ENCODE results near the gene CEP152.
"Not testable (repeated sequence)": the region's sequence is repeated elsewhere in the genome, so short reads cannot be mapped to it uniquely, and the experiment has no call there.

The CEP152 gene, protein sequence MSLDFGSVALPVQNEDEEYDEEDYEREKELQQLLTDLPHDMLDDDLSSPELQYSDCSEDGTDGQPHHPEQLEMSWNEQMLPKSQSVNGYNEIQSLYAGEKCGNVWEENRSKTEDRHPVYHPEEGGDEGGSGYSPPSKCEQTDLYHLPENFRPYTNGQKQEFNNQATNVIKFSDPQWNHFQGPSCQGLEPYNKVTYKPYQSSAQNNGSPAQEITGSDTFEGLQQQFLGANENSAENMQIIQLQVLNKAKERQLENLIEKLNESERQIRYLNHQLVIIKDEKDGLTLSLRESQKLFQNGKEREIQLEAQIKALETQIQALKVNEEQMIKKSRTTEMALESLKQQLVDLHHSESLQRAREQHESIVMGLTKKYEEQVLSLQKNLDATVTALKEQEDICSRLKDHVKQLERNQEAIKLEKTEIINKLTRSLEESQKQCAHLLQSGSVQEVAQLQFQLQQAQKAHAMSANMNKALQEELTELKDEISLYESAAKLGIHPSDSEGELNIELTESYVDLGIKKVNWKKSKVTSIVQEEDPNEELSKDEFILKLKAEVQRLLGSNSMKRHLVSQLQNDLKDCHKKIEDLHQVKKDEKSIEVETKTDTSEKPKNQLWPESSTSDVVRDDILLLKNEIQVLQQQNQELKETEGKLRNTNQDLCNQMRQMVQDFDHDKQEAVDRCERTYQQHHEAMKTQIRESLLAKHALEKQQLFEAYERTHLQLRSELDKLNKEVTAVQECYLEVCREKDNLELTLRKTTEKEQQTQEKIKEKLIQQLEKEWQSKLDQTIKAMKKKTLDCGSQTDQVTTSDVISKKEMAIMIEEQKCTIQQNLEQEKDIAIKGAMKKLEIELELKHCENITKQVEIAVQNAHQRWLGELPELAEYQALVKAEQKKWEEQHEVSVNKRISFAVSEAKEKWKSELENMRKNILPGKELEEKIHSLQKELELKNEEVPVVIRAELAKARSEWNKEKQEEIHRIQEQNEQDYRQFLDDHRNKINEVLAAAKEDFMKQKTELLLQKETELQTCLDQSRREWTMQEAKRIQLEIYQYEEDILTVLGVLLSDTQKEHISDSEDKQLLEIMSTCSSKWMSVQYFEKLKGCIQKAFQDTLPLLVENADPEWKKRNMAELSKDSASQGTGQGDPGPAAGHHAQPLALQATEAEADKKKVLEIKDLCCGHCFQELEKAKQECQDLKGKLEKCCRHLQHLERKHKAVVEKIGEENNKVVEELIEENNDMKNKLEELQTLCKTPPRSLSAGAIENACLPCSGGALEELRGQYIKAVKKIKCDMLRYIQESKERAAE (N-terminal part only)

DNA sequence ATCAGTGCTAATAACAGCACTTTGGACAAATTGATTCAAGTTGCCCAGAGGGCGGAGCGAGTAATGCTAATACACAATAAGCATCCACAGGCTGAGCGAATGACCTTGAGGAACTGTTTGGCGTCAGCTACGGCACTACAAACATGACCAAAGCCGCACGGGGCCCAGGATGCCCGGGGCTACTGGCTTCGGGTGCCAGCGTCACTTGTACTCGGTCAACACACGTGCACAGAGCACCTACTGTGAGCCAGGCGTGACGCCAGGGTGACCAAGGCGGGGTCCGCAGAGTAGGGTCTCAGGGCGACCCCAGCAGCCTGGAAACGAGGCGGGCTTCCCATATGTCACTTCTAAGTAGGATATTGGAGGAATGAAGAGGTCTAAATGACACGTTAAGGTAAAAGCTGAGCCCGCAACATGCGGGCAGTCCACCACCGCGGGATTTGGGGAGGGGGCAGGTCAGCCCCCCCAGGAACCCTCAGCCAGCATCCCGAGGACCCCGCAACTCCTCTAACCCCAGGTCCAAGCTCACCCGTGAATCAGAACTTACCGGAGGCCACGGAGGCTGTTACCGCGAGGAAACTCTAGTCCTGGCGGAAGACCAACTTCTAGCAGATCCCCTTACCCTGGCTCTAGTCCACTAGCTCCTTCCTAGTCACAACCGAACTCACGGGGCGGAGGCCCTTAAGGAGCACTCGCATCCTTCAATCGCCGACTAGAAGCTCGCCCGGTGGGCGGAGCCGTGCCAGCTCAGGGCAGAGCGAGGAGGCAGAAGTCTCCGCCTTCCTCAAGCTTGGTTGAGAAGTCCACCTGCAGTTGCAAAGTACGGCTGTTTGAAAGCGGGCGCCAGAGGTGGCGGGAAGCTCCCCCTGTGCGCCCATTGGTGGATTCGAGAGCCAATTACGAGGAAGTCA lies at the start of gene CEP152:
TSS of gene CEP152 (minus strand) at position 656 of the 911 bp plus-strand sequence. CDS start 5,420 bp downstream, outside the sequence.
- DNase-seq (ENCODE audit: low read depth in 4 of 4, low spot score in 1 of 4): peak; percentile 95 to 97 (median 96)

DNA sequence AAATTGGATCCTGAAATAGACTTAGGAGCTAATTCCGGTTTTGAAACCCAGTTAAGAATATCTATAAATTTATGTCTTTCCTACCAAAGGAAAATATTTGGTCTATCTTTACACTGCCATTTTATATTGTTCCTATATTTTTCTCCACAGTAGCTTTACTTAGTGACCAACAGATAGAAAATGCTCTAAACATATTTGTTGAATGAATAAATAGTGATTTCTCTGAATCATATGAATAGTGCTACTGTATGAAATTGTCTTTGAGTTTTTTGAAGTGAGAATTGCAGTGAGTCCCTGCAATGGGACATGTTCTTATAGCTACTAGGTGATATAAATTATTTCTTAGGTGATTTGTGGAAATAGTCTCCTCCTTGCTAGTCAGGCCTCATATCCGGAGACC lies 48.6 kb upstream of the CEP152 start:
- no peak for DNase-seq (ENCODE audit: low read depth in 4 of 4, low spot score in 1 of 4)

DNA sequence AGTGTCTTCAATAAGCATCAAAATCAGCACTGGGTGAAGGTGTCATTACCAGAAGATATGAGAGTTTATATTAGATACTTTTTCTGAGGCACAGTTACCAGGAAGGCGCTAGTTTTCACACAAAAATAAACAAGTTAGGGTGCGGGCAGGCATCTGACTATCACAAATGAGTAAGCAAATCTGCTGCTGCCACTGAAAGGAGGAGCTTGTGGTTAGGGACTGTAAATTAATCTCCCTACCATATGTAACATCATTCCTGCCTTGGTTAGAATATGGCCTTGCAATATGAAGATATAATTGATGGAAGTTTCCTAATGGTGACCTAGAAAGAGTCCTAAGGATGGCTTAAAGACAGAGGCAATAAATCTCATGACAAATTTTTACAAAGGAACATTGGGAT lies 47.5 kb upstream of the CEP152 start:
- DNase-seq (ENCODE audit: low read depth in 4 of 4, low spot score in 1 of 4): no peak

DNA sequence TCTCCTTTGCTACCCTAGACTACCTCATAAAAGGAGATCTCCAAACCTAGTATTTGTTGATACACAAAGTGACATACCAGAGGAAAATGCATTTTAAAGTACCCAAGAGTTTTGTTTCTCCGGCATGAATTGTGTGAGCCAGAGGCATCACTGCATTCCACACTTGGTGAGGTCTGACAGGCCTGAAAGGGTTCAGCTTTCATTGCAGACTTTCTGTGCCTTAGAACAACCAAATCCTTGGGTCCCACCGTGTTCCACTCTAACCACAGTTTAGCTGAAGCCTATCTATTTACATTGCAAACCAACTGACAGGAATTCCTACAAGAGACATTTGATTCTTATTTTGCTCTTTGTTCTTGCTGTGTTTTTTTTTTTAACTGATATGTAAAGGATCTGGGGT lies 46.1 kb upstream of the CEP152 start:
- DNase-seq (ENCODE audit: low read depth in 4 of 4, low spot score in 1 of 4): no peak

DNA sequence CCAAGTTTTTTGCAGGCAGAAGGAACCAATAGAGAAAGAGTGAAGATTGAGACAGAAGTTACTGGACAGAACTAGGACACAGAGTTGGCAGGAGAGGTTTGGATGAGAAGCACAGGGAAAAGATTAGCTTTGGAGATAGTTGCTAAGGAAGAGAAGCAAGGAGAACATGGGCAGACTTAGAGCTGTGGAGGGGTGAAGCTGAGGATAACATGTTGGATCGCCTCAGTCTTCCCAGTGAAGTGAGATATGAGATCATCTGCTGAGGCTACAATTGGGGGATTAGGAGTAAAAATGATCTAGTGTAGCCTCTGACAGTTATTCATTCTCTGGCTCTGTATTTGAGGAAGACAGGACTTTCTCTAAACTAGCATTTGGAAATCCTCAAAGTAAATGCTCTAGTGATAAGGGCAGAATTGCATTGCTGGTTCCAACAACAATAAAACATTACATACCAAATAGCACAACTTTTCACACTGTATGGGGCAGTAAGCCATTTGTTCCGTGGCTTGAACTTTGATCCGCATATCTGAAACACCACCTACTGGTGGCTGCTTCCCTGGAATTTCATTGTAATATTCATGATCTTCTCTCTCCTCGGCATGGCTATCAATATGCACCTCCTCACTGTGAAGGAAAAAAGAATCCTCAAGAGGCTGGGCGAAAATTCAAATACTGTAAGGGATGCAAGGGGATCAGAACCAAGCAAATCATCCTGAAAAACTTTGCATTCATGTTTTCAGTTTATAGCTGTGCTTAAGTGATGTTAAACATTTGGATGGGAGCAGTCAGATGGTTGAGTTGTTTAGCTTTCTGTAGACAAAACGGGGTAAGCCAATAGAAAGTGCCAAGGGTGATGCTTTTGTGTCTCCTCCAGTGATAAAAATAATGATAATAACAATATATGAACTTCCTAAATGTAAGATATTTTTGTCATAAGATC lies 44.9 kb upstream of the CEP152 start:
- no peak for DNase-seq (ENCODE audit: low read depth in 4 of 4, low spot score in 1 of 4)

DNA sequence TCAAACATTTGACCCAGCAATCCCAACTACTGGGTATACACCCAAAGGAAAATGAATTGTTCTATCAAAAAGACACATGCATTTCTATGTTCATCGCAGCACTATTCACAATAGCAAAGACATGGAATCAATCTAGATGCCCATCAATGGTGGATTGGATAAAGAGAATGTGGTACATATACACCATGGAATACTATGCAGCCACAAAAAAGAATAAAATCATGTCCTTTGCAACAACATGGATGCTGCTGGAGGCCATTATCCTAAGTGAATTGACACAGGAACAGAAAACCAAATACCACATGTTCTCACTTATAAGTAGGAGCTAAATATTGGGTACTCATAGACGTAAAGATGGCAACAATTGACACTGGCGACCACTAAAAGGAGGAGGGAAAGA lies 43.6 kb upstream of the CEP152 start:
- not testable (repeated sequence) for DNase-seq (ENCODE audit: low read depth in 4 of 4, low spot score in 1 of 4)

DNA sequence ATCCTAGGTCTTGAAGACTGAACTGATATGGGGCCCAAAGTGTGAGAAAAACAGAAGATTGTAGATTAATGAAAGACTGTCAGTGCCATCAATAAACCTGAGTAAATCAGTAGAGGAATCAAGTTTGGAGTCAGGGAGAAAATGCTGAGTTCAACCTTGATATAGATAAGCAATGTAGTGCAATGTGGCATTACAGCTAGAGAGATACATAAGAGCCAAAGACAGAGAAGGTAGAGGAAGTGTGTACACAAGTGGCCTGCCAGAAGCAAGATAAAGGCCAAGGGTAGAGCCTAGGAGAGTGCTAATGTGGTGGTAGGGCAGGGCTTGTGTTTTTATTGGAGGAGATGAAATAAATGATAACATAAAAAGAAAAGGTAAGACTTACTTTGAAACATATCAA lies 41.1 kb upstream of the CEP152 start:
- DNase-seq (ENCODE audit: low read depth in 4 of 4, low spot score in 1 of 4): no peak

DNA sequence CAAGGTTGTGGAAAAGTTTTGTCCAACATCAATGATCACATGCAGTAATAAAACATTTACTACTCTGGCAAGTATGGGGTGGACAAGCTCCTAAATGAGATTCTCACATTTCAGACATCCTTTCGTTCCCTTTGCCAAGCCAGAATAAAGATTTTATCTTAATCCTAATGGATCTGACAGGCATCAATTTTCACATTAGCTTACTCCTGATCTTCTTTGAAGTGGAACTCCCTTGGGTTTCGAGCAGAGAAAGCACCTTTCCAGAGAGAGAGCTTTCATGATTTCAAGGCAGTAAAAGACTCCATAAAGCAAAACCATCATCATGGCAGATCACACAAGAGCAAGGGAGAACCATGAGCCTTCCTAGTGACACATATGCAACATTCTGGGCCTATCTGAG lies 39.8 kb upstream of the CEP152 start:
- no peak for DNase-seq (ENCODE audit: low read depth in 4 of 4, low spot score in 1 of 4)

DNA sequence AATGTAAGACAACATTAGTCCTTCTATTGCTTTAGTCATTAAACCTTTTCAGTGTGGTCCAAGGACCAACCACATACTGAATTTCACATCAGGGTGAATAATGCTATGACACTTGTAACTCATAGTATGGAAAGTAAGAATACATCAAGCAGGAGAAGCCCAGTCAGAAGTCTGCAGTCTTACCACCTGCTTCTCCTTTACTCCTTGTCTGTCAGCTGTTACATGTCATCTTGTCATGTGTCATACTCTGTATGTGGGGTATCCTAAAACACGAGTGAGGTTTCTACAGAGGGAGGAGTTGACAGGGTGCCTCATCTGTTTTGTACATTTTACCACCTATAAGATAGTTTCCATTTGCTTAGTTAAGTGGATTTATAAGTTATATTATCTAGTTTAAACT lies 34.3 kb upstream of the CEP152 start:
- DNase-seq (ENCODE audit: low read depth in 4 of 4, low spot score in 1 of 4): no peak

DNA sequence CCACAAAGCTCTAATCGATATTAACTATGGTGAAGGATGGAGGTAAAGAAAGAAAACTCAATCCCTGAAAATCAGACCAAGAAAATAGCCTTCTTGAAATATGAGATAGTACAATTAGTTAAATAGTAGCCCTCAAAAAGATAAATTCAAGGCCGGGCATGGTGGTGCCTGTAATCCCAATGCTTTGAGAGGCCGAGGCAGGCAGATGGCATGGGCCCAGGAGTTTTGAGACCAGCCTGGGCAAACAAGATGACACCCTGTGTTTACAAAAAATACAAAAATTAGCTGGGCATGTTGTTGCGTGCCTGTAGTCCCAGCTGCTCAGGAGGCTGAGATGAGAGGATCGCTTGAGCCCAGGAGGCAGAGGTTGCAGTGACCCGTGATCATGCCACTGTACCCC lies 31.6 kb upstream of the CEP152 start:
- no peak for DNase-seq (ENCODE audit: low read depth in 4 of 4, low spot score in 1 of 4)

DNA sequence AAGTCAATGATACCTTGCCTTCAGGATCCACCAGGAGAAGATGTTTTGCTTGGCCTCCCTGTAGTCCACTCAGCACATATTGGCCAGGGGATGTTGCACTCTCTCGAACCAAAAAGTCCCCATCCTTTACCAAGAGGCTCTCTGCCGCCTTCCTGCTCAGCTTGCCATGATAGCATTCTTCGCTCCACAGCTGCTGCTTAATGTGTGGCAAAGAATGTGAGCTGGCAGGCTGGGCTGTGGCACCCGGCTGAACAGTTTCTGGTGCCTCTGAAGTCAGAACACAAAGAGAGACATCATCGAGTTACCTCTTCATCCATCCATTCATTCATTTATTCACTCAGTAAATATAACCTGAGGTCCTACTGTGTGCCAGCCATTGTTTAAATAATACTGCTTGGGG lies 23.9 kb upstream of the CEP152 start:
- DNase-seq (ENCODE audit: low read depth in 4 of 4, low spot score in 1 of 4): no peak

DNA sequence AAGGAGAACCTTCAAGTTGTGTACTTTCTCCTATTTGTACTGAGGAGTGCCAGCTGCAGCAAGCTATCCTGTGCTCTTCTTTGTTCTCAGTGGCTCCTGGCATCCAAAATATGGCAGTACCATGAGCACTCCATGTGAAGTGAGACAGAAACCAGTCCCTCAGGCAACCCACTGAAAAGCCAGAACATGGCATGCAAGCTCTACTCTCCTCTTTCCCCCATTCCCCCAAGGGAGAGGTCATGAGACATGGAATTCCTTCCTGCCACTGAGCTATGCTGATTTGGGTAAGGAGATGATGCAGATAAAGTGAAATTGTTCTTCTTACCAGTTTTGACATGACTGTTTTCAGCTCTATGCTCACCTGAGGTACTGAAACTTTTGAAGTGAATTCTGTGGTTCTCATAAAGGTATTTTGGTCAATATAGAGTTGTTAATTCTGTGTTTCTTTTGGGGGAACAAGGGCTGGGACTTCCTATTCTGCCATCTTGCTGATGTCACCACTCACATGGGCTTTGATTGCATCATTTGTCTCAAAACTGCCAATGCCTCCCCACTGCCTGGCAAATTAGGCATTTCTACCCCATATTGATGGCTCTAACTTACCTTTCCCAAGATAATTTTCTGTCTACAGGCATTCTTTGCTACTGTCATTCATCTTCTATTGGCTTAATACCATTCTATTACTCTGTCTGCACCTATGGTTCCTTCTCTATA lies 22.8 kb upstream of the CEP152 start:
- DNase-seq (ENCODE audit: low read depth in 4 of 4, low spot score in 1 of 4): no peak

DNA sequence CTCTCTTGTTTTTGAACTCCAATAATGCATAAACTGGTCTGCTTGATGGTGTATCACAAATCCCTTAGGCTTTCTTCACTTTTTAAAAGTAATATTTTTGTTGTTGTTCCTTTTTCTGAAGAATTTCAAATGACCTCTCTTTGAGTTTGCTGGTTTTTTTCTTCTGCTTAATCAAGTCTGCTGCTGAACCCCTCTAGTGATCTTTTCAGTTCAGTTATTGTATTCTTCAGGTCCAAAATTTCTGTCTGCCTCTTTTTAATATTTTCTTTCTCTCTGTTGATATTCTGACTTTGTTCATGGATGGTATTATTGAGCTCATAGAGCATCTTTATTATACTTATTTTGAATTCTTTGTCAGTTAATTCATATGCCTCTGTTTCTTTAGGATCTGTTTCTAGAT lies 21.8 kb upstream of the CEP152 start:
- no peak for DNase-seq (ENCODE audit: low read depth in 4 of 4, low spot score in 1 of 4)

DNA sequence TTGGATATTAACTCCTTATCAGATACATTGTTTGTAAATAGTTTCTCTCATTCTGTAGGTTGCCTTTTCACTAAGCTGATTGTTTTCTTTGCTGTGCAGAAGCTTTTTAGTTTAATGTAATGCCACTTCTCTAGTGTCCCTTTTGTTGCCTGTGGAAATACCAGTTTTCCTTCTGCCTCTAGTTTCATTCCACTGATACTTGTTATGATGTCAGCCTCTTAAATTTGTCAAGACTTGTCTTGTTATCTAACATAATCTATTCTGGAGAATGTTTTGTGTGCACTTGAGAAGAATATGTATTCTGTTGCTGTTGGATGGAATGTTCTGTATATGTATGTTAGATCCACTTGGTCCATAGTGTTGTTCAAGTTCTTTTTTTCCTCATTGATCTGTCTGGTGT lies 18.0 kb upstream of the CEP152 start:
- no peak for DNase-seq (ENCODE audit: low read depth in 4 of 4, low spot score in 1 of 4)

DNA sequence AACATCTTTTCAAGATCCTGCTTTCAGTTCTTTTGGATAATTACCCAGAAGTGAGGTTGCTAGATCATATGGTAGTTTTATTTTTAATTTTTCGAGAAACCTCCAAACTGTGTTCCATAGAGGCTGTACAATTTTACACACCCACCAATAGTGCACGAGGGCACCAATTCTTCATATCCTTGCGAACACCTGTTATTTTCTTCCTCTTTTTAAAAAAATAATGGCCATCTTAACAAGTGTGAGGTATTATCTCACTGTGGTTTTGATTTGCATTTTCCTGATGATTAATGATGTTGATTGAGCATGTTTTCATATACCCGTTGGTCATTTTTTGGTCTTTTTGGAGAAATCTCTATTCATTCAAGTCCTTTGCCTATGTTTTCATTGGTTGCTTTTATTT lies 17.6 kb upstream of the CEP152 start:
- no peak for DNase-seq (ENCODE audit: low read depth in 4 of 4, low spot score in 1 of 4)

DNA sequence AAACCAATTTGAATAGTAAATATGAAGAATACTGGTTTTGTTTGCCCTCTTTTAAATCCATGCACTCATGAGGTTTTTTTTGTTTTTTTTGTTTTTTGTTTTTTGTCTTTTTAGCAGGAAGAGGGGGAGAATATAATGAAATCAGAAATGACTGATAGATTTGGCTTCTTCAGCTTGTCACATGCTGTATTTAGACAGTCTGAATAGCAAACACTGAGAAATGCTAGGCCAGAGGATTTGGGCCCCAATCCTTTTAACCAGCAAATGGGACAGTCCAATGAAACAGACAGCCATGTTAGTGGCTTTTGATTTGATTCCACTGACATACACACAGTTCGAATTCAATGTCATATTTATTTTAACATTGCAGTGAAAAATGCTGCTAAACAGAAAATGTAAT lies 14.2 kb upstream of the CEP152 start:
- no peak for DNase-seq (ENCODE audit: low read depth in 4 of 4, low spot score in 1 of 4)

DNA sequence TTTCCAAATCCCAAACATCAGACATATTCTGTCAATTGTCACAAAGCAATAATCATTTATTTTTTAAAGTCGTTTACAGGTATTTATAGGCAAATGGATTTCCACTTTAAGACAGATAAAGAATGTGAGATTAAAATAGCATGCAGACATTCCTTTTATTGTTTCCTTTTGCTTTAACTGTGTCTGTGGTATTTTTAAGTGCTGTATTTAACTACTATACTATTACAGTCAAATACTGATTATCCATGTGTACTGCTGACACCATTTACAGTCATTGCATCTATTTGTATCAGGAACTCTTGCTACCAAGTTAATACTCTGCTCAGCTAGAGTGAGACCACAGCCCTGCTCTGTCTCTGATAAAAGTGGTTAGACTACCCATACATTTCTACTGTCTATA lies 12.8 kb upstream of the CEP152 start:
- DNase-seq (ENCODE audit: low read depth in 4 of 4, low spot score in 1 of 4): no peak

DNA sequence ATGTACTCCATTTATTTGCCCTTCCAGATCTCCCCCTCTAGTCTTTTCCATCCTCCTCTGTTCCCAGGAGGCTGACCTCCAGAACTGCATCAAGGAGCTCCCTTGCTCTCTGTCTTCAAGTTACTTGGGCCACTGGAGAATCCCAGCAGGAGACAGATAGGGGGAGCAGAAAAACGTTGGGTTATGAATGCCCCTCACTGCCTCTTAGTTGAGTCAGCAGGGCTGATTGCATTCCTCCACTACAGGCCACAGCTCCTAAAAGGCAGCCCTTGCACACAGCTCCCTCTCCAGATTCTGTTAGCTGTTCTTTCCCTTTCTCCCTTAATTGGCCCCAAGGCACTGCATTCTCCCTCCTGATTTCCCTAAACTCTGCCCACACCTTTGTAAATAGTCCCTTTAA lies 12.4 kb upstream of the CEP152 start:
- DNase-seq (ENCODE audit: low read depth in 4 of 4, low spot score in 1 of 4): no peak

DNA sequence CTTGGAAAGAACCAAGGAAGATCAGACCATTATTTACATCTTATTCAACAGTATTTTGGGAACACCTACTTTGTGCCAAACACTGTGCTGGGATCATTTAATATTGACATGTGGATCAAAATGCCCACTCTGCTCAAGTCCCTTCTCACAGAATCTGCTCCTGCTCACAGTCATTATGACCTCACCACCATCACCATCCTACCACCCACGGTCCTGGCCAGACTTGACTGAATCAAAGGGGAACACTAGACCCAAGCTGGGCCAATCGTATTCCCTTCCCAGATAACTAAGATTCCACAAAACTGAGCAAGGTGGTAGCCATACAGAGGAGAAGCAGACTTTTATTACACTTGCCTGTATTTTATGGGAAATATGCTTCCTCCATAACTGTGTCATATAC lies 3.4 kb upstream of the CEP152 start:
- DNase-seq (ENCODE audit: low read depth in 4 of 4, low spot score in 1 of 4): no peak

Measured in stimulated activated CD4-positive, alpha-beta T cell treated with anti-CD3 and anti-CD28 coated beads, Interleukin-1b, Interleukin-23, amount 100 ng/mL, for 24 hours (primary cell).